ACC112 (cell line): ENCODE measurements around the gene LAMA5.

Source experiments
- H2AFZ ChIP-seq: fragments of 200-600 bp; sonication (generic); one replicate; pipeline ENCODE4 v1.6.0; 2017; ENCODE audit warnings: antibody characterized with exemption, low read length; ENCODE audit not compliant: unreplicated experiment
- H3K27ac ChIP-seq: fragments of 200-600 bp; sonication (generic); 2 replicates; pipeline ENCODE4 v1.5.1; 2014; ENCODE audit warnings: low read depth, mild to moderate bottlenecking, antibody characterized with exemption, low read length, moderate library complexity
- H3K27me3 ChIP-seq: fragments of 200-600 bp; sonication (generic); 2 replicates; pipeline ENCODE4 v1.6.1; 2014; ENCODE audit warnings: mild to moderate bottlenecking, antibody characterized with exemption, low read length, moderate library complexity, mixed read lengths; ENCODE audit not compliant: insufficient read depth
- H3K36me3 ChIP-seq: fragments of 200-600 bp; sonication (generic); 2 replicates; pipeline ENCODE4 v1.6.1; 2016; ENCODE audit warnings: mild to moderate bottlenecking, antibody characterized with exemption, low read length, moderate library complexity, mixed read lengths; ENCODE audit not compliant: insufficient read depth
- H3K4me1 ChIP-seq: fragments of 200-600 bp; sonication (generic); one replicate; pipeline ENCODE4 v1.6.1; 2016; ENCODE audit warnings: low read length, mixed read lengths; ENCODE audit not compliant: insufficient read depth, unreplicated experiment, control insufficient read depth
- H3K4me3 ChIP-seq: fragments of 200-600 bp; sonication (generic); 2 replicates; pipeline ENCODE4 v1.5.1; 2014; ENCODE audit warnings: mild to moderate bottlenecking, low read depth, low read length
- H3K79me2 ChIP-seq: fragments of 200-600 bp; sonication (generic); one replicate; pipeline ENCODE4 v1.6.0; 2016; ENCODE audit warnings: low read length; ENCODE audit not compliant: control insufficient read depth, unreplicated experiment, insufficient read depth

Gene LAMA5

DNA sequence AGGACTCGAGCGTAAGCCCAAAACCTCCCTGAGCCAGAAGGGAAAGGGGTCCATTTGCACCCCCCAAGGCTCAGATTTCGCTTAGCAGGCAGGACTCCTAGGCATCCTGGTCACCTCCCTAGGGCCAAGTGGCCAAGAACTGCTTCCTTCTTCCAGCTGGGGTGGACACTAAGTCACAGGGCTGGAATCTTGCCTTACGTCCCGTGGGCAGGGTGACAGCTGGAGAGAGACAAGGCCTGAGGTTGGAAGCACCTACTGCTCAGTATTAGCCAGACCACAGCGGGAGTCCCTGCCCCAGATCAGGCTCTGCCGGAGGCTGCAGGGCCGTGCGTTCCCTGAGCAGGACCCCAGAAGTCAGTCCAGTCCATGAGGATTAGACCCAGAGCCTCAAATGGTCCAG lies 19.7 kb downstream of the LAMA5 start:
- H2AFZ ChIP-seq = no peak overlapping the region
- H3K27ac ChIP-seq = no peak overlapping the region
- H3K79me2 ChIP-seq = no peaks in the 10 kb centered on the region
- peaks cover 8% of the 10 kb centered on the region for H3K4me1 ChIP-seq
- no peaks in the 10 kb centered on the region for H3K36me3 ChIP-seq
- no peak overlapping the region for H3K4me3 ChIP-seq
- no peaks in the 10 kb centered on the region for H3K27me3 ChIP-seq

DNA sequence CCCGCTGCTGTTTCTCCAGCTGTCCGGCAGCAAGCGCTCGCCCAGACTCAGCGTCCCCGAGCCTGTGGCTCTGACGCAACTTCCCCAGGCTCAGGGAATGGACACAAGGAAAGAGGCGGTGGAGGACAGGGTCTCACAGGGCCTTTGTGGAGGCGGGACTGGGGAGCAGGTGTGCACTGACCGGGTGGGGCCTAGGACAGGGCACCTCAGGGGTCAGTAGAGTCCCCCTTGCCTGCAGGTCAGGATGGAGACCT lies 20.0 kb downstream of the LAMA5 start:
- Histone ChIP-seq H2AFZ (no peak overlapping the region), H3K36me3 (no peaks in the 10 kb centered on the region), H3K4me3 (no peak overlapping the region), H3K79me2 (no peaks in the 10 kb centered on the region), H3K27me3 (no peaks in the 10 kb centered on the region), H3K4me1 (peaks cover 6% of the 10 kb centered on the region), H3K27ac (no peak overlapping the region)

DNA sequence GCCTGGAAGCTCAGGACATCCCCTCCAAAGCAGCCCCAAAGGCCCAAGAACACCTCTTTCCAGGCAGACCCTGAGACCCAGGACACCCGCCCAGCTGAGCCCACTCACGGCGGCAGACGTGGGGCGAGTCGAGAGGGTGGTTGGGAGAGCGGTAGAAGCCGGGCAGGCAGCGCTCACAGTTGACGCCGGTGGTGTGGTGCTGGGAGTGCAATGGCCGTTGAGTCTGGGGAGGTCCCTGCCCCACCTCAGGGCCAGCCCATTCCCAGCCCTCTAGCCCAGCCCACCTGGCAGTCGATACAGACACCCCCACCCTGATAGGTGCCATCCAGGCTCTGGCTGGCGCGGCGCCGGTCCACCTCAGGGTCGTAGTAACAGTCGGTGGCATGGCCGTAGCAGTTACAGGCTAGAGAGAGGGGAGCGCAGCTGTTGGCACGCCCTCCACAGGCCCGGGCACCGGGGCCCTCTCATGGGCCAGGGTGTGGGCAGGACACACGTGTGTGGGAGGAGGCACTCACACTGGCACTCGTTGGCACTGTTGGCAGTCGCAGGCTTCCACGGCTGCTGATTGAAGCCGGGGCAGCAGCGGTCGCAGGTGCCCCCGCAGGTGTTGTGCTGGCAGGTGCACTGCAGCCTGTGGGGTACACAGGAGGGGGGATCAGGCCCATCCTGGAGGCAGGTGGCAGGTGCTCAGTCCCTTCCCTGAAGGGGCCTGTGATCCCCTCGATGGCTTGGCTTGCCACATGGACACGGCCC lies 20.5 kb downstream of the LAMA5 start:
- H3K4me3 ChIP-seq = no peak overlapping the region
- no peaks in the 10 kb centered on the region for H3K36me3 ChIP-seq
- no peak overlapping the region for H3K27ac ChIP-seq
- no peaks in the 10 kb centered on the region for H3K79me2 ChIP-seq
- no peak overlapping the region for H2AFZ ChIP-seq
- no peaks in the 10 kb centered on the region for H3K27me3 ChIP-seq
- H3K4me1 ChIP-seq = peaks cover 6% of the 10 kb centered on the region

DNA sequence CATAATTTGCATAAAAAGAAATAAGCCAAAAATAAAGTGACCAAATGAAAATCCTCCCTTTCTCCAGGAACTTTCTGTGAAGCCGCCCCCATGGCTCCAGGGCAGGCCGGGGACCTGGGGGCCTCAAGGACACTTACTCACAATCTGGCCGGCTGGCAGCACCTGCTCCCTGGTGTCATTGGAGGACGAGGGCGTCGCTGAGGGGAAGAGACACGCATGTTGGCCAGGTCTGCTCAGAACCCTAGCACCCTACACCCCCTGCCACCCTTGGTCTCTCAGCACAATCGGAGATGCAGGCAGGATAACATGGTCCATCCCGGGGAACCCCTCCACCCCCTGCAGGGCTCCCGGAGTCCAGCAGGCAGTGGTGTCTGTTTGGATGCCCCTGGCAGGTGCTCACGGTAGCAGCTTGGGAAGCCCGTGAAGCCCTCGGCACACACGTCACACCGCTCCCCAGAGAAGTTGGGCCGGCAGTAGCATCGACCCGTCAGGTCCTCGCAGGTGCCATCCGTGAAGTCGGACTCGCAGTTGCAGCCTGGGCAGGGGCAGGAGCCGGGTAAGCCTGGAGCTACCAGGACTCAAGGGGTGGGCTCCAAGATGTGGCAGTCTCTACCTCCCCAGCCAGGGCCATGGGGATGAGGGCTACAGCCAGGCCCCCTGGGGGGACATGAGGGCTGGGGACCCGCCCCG lies 21.3 kb downstream of the LAMA5 start:
- no peak overlapping the region for H3K27ac ChIP-seq
- no peaks in the 10 kb centered on the region for H3K27me3 ChIP-seq
- peaks cover 6% of the 10 kb centered on the region for H3K36me3 ChIP-seq

DNA sequence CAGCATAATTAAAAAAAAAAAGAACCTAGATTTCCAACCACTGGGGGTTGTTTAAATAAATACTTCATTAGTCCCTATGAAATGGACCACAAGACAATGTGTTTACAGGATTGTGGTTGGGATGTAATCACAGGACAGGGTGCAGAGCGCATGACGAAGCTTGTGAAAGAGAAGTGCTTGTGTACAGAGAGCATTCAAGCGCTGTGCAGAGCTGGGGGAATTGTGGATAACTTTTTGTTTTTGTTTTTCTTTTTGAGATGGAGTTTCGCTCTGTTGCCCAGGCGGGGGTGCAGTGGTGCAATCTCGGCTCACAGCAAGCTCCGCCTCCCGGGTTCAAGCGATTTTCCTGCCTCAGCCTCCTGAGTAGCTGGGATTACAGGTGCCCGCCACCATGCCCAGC lies 22.3 kb downstream of the LAMA5 start:
- Histone ChIP-seq H3K27me3 (no peaks in the 10 kb centered on the region), H2AFZ (no peak overlapping the region), H3K36me3 (peaks cover 6% of the 10 kb centered on the region), H3K79me2 (no peaks in the 10 kb centered on the region), H3K4me3 (no peak overlapping the region), H3K27ac (no peak overlapping the region), H3K4me1 (no peaks in the 10 kb centered on the region)

More for the DNA sequence above, 21.3 kb downstream of the LAMA5 start:
- Histone ChIP-seq H2AFZ (no peak overlapping the region), H3K4me3 (no peak overlapping the region), H3K4me1 (peaks cover 6% of the 10 kb centered on the region), H3K79me2 (no peaks in the 10 kb centered on the region)

DNA sequence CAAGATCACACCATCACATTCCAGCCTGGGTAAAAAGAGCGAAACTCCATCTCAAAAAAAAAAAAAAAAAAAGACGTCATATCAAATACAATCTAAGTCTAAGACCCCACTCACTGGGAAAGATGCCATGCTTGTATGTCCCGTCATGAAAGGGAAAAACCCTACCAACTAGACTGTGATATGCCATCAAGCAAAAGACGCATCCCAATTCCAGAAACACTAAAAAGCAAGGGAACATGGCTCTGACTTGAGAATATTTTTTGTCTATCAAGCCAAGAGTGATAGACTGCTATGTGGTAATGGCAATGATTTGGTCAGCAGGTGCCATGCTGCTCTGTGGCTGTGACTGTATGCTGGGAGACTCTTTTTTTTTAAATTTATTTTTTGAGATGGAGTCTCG lies 23.0 kb downstream of the LAMA5 start:
- Histone ChIP-seq H3K27me3 (no peaks in the 10 kb centered on the region), H3K79me2 (no peaks in the 10 kb centered on the region), H3K4me1 (no peaks in the 10 kb centered on the region), H2AFZ (no peak overlapping the region), H3K36me3 (peaks cover 9% of the 10 kb centered on the region), H3K4me3 (no peak overlapping the region), H3K27ac (no peak overlapping the region)

DNA sequence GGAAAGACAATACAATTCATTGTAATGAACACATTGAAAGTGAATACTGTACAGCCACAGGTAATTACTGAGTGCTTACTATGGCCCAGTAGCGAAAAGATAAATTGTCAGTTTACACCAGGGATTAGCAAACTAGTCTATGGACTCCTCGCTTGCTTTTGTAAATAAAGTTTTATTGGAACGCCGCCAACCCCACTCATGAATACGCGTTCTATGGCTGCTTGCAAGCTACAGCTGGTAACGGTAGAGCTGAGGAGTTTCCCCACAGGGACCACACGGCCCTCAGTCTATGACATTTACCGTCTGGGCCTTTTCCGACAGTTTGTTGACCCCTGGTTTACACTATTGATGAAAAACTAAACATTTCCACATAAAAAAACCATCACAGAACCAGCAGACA lies 24.2 kb downstream of the LAMA5 start:
- no peaks in the 10 kb centered on the region for H3K79me2 ChIP-seq
- H3K27me3 ChIP-seq = no peaks in the 10 kb centered on the region
- peaks cover 9% of the 10 kb centered on the region for H3K36me3 ChIP-seq
- H3K27ac ChIP-seq = no peak overlapping the region
- H3K4me3 ChIP-seq = no peak overlapping the region
- H3K4me1 ChIP-seq = no peaks in the 10 kb centered on the region
- no peak overlapping the region for H2AFZ ChIP-seq

DNA sequence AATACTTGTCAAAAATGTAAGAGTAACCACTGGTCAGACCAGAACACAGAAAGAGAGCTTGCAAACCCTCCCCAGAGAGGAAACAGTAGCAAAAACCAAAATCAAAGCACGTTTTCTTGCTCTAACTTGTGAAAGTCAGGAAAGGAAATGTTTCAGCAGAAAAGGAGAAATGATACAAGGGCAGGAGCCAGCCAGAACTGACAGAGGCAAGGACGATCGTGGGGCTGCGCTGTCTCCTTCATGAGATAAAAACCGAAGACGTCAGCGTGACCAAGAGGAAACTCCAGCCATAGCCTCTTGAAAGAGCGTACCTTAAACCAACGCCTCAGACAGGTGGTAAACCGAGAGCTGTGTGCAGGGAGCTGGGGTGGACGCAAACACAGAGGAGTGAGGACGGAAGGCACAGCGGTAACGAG lies 27.5 kb downstream of the LAMA5 start:
- no peak overlapping the region for H3K27ac ChIP-seq
- H2AFZ ChIP-seq = no peak overlapping the region
- no peaks in the 10 kb centered on the region for H3K27me3 ChIP-seq
- H3K36me3 ChIP-seq = peaks cover 9% of the 10 kb centered on the region
- no peaks in the 10 kb centered on the region for H3K4me1 ChIP-seq
- no peaks in the 10 kb centered on the region for H3K79me2 ChIP-seq
- no peak overlapping the region for H3K4me3 ChIP-seq

DNA sequence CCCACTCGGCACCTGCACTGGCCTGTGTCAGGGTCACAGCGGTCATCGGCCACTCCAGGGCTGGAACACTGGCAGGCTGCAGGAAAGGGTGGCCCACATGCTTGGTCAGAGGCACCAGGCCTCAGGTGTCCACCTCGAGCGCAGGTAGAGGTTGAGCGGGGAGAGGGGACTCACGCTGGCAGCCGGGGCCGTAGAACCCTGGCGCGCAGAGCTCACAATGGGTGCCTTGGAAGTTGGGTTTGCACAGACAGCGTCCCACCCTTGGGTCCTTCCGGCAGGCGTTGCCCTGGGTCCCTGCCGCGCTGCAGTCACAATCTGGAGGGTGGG lies 28.9 kb downstream of the LAMA5 start:
- peaks cover 9% of the 10 kb centered on the region for H3K36me3 ChIP-seq
- H3K4me1 ChIP-seq = no peaks in the 10 kb centered on the region
- no peaks in the 10 kb centered on the region for H3K79me2 ChIP-seq
- H3K27me3 ChIP-seq = no peaks in the 10 kb centered on the region
- no peak overlapping the region for H3K27ac ChIP-seq
- no peak overlapping the region for H3K4me3 ChIP-seq
- no peak overlapping the region for H2AFZ ChIP-seq

DNA sequence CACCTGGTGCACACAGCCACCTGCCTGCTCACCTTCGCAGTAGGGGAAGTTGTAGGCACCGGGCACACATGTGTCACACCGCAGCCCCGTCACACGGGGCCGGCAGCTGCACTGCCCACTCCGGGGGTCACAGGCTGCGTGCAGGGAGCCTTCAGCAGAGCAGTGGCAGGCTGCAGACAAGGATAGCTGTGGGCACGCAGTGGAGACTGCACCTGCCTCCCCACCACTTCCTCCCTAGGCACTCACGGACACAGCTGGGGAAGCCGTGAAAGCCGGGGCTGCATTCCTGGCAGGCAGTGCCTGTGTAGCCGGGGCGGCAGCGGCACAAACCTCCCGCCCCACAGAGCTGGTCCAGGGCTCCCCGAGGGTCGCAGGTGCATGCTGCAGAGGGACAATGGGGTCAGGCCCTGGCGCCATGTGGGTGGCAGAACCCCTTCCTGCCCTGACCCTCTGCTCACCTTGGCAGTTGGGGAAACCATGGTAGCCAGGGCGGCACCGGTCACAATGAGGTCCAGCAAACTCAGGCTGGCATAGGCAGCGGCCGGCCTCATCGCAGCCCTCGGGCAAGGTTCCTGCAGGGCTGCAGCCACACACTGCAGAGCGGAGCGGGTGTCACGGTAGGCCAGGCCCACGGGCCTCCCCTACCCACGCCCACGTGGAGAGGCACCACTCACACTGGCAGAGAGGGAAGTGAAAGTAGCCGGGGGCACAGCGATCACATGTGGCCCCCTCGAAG lies 29.4 kb downstream of the LAMA5 start:
- Histone ChIP-seq H3K4me3 (no peak overlapping the region), H3K79me2 (no peaks in the 10 kb centered on the region), H2AFZ (no peak overlapping the region), H3K27ac (no peak overlapping the region), H3K36me3 (peaks cover 9% of the 10 kb centered on the region), H3K4me1 (no peaks in the 10 kb centered on the region), H3K27me3 (no peaks in the 10 kb centered on the region)
